ENCODE data around the gene CENPP. TPM values are rescaled to one million over a fixed set of nuclear protein-coding genes. Genes with fewer than 3 reads are reported as not detected.

Gene CENPP
- total RNA-seq, 1 donor from 2014 or later: 4.4 TPM

DNA sequence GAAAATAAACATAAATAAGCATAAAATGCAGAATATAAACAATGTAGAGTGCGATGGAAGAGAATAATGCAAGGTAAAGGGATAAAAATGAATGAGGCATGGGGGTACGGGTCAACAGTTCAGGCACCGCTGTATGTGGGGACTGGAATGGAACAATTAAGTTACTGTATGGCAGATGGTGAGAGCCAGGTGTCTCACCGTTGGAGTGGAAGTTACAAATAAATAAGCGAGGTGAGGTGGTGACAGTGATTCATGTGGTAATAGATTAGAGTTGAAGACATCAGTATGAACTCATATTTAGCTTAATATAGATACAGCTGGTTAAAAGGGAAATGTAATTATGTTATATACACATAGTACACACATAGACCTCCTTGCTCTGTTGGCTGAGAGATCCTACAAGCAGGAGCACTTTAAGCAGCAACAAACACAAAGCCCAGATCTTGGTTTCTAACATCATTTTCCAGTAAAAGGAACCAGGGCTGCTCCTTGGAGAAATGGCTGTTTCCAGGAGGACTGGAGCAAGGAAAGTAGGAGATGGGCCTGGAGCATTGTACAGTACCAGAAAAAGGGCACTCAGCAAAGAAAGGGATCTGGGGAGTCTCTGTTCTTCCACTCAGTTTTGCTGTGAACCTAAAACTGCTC is 100.9 kb downstream of the CENPP start:
- TF ChIP-seq CTCF (conservative IDR thresholded peaks at IDR 0.05; ENCODE audit: low read depth, low read length): no peak
- H3K4me3 ChIP-seq (ENCODE audit: low read depth, low read length): no peak overlapping the region
- DNase-seq (ENCODE audit: low read depth): no peak

DNA sequence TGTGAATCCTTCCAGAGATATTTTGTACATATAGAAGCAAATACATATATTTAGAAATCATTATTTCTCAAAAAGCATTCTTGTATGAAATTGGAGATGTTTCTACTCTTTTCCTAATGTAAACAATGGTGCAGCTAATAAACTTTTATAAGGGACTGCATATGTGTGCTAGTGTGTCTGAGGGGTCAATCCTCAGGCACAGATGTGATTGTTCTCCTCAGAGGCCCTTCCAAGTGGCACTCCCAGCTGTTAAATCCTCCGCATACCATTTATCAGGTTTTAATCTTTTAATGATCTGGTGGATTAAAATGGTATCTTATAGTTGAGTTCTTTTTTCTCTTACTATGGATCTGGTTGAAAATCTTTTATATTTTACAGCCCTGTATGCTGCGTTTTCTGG is 104.1 kb downstream of the CENPP start:
- no peak for TF ChIP-seq CTCF (conservative IDR thresholded peaks at IDR 0.05; ENCODE audit: low read depth, low read length)
- H3K4me3 ChIP-seq (ENCODE audit: low read depth, low read length): no peak overlapping the region
- no peak for DNase-seq (ENCODE audit: low read depth)

DNA sequence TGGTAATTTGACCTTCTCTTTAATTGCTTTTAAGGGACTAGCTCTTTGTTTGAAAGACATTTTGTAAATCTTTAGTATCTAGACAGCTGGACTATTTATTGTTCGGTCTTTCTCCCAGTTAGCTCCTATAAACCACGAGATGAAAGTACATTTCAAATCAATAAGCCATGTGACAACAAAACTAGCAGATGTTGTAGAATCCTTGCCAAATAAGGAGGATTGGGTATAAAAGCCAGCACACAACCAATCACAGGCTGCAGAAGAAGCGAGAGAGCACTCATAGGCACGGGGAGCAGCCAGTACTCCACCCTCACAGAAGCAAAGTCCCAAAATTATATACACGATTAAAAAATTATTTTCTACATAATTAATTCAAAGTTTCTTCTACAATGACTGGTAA is 106.6 kb downstream of the CENPP start:
- no peak for TF ChIP-seq CTCF (conservative IDR thresholded peaks at IDR 0.05; ENCODE audit: low read depth, low read length)
- H3K4me3 ChIP-seq (ENCODE audit: low read depth, low read length): no peak overlapping the region
- no peak for DNase-seq (ENCODE audit: low read depth)

DNA sequence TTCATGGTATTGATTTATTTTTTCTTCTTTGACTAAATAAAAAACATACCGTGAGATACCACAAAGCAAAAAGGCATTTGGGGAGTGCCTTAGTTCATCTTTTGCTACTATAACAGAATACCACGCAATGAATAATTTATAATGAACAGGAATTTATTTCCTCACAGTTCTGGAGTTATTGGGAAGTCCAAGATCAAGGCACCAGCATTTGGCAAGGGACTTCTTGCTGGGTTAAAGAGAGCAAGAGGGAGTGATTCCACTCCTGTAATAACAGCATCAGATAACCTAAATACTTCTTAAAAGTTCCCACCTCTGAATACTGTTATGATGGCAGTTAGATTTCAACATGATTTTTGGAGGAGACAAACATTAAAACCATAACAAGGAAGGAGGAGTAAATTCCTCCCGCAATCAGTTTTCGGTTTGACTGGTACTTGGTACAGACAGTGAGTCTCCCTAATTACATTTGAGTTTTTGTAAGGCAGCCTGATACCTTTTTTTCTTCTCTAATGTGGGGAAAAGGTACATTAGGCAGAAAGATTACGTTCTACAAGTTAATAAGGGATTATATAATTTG is 107.3 kb downstream of the CENPP start:
- no peak for TF ChIP-seq CTCF (conservative IDR thresholded peaks at IDR 0.05; ENCODE audit: low read depth, low read length)
- DNase-seq (ENCODE audit: low read depth): no peak
- H3K4me3 ChIP-seq (ENCODE audit: low read depth, low read length): no peak overlapping the region

DNA sequence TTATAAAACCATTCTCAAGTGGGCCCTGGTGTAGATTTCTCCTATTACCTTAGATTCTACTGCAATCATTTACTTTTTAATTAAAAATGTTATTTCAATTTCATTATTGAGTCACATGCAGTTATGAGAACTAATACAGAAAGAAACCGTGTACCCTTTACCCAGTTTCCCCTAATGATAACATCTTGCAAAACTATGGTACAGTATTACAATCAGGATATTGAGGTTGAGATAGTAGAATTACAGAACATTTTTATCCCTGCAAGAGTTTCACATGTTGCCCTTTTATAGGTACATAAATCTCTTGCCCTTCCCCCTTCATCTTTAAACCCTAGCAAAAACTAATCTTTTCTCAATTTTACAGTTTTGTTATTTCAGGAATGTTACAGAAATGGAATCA is 109.5 kb downstream of the CENPP start:
- no peak for DNase-seq (ENCODE audit: low read depth)
- no peak for TF ChIP-seq CTCF (conservative IDR thresholded peaks at IDR 0.05; ENCODE audit: low read depth, low read length)
- no peak overlapping the region for H3K4me3 ChIP-seq (ENCODE audit: low read depth, low read length)

DNA sequence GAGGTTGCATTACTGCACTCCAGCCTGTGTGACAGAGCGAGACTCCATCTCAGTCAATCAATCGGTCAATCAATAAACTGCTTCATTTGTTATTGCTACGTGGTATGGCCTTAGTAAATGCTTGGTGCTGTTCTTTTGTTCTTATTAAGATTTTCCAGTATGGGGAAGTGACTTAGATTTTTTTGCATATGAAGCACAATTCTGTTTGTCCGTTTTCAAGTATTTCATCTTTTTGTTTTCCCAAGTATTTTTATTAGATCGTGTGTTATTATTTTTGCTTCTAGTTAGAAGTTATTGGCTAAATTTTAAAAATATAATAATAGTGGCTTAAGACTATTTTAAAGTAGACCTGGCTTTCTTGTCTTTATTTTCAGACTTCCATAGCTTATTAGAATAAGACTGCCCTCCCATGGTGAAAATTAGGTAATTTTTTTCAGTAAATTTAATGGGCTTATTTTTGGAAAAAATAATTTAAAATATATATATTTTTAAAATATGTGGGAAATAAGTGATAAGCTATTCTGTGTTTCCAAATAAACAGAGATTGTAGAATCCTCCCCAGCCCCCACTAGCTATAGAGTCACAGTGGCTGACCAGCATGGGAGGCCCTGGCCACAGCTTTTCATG is 113.3 kb downstream of the CENPP start:
- no peak for TF ChIP-seq CTCF (conservative IDR thresholded peaks at IDR 0.05; ENCODE audit: low read depth, low read length)
- H3K4me3 ChIP-seq (ENCODE audit: low read depth, low read length): no peak overlapping the region
- DNase-seq (ENCODE audit: low read depth): no peak

Measured in epithelial cell of proximal tubule (primary cell).